ENCODE measurements around the gene PRKCH.

DNA sequence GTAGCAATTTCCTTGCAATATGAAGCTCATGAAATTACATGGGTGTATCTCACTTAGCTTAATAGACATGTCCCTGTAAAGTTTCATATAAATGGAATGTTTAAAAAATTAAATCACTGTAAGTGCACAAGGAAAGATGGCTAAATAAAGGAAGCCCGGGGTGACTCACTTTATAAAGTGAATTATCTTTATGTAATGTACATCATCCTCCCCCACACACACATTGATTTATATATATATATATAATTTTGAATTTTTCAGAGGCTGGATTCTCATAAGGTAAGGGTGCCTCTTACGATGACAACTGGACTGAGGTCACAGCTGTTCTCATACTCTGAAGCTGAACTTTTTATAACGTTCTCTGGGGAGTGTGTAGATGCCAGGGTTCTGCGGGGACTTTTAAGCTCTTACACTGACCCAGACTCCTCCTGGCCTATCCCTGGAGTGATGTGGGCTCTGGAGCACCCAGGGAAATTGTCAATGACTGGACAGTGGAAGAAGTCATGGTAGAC lies 265.2 kb downstream of the PRKCH start:
- TF ChIP-seq EZH2 (IDR thresholded peaks at IDR 0.05) (no peak), POLR2AphosphoS5 (IDR thresholded peaks at IDR 0.05; ENCODE audit: borderline replicate concordance, low read depth, low read length) (no peak), FOXP2 (optimal IDR thresholded peaks at IDR 0.05; ENCODE audit: control extremely low read depth, extremely low read length, insufficient read depth) (no peak)

All from SK-N-MC (cell line).